GM21737 (cell line): Measurements from ENCODE around the gene OCA2.
"Not testable (repeated sequence)": the region's sequence is repeated elsewhere in the genome, so short reads cannot be mapped to it uniquely, and the experiment has no call there.

Experiments used
- ATAC-seq: cut with Tn5 transposase; IDR thresholded peaks from one replicate; pipeline ENCODE4 v1.9.1; 2021; ENCODE audit warnings: mild to moderate bottlenecking, moderate library complexity; ENCODE audit not compliant: unreplicated experiment

The OCA2 gene

DNA sequence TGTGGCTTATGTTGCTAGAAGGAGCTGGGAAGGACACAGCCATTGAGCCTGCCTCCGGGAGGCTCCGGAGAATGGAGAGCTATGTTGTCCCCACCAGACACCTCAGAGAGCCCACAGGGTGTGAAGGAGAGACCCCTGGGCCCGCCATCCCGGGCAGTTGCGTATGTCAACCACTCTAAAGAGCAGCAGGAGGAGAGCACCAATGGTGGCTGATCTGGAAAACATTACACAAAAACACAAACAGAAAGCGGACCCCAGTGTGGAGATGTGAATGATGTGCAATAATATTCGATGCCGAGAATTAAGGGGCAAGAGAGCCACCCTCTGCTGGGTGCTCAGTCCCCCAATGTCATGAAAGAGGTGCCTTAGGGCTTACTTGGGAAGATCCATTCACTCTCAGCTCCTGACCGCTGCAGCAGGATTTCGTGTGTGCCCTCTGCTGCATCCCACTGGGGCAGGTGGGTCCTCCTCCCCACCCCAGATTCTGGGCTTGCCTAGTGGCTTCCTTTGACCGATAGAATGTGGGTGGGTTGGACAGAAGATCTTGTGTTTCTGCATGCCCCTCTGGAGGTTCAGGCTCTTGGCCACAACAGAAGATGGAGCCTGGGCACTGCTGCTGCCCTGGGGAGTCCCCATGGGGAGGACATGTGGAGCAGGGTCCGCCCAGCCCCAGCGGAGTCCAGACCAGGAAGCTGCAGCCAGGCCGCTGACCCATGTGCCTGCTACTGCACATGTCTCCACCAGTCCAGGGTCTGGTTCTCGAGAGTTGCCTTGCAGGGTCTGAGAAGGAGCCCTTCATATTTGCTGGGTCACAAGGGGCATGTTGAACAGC is 245.3 kb downstream of the OCA2 start:
- no peak for ATAC-seq

- ATAC-seq = no peak
These were observed 247.3 kb downstream of the OCA2 start for GRCh38 chr15:27851858-27852210.

- ATAC-seq = no peak
These were observed 247.9 kb downstream of the OCA2 start for GRCh38 chr15:27850981-27851857.

DNA sequence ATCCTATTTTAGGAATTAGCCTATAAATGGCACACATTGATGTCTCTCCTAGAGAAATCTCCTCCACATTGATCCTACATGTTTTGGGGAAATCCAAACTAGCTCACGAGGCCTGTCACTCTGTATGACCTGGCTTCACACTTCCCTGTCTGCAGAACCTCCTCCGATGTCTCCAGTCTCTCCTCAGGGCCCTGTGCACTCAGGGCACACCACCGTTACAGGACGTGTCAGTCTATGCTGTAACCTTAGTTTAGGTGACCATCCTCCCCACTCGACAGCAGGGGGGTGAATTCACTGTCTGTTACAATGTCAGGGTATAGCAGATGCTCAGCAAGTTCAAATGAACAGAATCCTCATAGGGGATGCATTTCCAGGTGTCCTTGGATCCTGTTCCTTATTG is 249.1 kb downstream of the OCA2 start:
- no peak for ATAC-seq

GRCh38 chr15:27848936-27849335 is 250.2 kb downstream of the OCA2 start:
- ATAC-seq = not testable (repeated sequence)

DNA sequence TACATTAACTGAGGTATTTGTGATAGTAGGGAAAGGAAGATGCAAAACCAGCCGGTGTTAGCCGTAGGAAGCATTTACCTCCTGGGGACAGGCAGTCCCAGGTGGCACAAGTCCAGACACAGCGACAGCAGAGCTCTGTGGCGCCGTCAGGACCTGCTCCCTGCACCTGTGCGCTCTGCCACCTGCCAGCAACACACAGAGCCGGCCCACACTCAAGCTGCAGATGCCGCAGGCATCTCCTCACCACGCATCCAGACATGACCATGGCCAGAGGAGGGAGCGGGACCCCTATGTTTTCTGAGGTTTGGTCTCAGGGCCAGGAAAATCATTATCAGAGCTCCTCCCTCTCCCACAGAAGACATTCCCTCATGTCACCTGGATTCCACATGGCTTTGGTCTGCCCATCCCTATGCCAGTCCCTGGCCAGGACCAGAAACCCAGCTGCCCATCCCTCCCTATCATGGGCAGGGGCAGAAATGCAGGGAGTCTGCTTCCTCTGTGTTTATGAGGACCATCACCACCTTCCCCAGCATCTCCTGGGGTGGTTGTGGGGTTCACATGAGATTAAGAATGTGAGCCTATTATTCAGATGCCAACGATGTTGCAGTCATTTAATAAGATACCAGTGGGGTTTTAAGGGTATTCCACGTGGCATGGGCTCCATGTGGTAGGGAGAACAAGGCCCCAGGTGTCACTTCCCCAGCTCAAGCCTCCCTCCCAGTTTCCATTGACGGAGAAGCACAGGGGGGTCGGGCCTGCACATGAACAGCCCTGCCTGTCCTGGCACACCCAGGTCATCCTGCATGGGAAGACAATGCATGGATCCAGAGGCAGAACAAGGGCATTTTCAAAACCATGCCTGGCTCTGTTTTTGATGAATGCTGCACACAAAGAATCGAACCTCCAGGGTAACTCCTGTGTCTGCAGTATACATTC is 251.1 kb downstream of the OCA2 start:
- no peak for ATAC-seq

DNA sequence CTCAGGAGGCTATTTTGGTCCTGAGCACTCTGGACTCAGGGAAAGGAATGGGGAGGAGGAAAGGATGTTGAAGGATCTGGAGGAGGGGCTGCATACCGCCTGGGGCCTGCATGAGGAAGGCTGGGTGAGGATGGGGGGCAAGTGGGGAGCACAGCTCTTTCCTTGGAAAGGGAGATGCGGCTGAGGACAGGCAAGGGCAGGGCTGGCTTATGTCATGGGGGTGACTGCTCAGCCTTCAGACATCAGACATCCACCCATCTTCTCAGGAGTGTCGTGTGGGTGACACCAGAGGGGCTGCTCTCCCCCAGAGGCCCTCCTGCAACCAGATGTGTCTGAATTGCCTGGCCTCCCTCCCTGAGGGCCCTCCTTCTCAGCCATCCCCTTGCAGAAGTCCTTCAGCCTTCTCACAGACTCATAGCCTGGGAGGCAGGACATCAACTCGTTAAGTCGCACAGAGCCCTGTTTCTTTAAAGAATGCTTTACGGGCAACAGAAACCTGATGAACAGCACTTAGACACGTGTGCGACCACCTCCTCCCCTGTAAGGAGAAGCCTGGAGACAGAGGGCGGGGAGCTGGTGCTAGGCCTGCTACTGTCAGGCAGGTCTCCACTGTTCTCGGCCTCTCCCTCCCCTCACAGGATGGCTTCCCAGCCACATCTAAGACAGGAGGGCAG is 252.3 kb downstream of the OCA2 start:
- no peak for ATAC-seq

DNA sequence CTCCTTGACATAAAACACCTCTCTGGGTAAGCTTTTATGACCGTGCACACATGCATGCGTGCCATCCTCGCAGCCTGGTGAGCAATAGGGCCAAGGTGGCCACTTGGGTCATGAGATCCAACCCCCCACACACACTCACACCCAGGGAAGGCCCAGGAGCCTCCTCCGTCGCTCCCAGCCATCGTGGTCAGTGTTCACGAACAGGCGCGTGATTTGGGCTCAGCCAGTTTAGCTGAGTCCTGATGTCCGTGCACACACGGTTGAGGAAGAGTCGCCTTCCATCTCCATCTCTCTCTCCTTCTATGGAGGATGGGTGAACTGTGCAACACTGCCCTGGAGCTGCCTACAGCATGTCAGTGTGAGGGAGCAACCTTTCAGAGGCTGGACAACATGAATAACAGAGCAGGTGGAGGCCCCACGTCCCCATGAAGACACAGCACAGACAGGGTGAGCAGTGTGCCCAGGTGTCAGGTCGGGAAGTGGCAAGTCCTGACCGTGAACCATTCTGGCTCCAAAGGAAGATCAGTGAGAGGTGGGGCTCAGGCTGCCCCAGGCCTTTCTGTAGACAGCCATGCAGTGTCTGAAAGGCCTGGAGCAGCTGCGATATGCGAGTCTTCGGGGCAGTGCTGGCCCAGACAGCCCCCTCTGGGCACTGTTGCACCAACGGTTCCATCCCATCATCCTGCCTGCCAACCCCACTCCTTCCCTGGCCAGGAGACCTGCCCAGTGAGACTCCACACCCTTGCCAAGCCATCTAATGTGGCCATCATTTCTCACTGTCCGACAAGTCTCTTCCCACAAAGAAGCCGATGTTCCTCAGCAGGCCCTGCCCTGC is 253.4 kb downstream of the OCA2 start:
- no peak for ATAC-seq

DNA sequence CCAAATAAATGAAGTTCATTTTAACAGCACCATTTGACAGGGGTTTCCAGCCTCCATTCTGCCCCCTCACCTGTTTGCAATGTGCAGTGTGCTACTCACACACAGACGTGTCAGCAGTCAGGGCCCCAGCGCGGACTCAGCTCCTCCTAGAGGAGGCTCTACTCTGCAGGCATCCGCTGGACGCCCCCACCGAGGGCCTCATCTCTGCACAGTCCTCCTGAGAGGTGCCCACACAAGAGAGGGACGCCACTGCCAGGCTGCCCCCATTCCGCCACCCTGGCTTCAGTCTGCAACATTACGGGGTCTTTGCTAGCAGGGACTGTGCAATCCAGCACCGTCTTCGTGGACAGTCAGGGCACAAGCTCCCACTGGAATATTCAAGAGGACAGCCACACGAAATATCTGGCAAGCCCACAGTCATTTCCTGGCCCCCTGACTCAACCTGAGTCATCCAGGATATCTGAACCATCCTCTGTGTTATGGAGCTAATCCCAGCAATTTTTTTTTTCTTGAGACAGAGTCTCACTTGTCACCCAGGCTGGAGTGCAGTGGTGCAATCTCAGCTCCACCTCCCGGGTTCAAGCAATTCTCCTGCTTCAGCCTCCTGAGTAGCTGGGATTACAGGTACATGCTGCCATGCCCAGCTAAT is 255.0 kb downstream of the OCA2 start:
- ATAC-seq = no peak

DNA sequence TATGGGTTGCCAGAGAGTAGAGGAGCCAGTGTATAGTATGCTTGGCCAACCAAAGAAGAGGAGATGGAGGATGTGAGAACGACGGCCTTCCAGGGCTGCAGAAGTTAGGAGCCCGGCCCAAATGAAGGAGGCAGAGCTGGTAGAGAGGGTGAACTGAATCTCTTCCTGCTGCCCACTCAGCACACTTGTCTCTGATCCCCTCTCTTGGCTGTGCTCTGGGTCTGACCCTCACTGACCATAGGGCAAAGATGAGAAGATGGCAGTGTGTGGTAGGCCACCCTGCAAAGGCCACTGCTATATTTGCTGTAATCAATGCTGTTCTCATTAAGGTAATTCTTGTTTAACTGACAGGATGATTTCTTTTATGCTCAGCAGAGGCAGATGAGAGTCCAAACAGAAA is 256.0 kb downstream of the OCA2 start:
- no peak for ATAC-seq

DNA sequence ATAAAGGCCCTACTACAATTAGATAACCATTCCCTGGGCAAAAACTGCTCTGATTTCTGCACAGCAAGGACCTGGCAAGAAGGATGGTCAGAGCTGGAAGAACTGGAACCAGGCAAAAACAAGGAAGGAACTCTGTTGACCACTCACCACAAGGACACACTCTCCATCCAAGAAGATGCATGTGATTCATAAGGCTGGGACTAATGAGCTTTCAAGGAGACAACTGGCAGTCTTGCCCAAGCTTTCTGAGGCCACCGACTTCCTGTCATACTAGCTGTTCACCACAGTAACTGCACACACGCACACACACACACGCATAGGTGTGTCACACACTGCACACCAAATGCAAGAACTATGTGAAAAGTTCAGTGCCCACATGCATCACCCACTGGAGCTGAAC is 256.6 kb downstream of the OCA2 start:
- ATAC-seq = no peak

DNA sequence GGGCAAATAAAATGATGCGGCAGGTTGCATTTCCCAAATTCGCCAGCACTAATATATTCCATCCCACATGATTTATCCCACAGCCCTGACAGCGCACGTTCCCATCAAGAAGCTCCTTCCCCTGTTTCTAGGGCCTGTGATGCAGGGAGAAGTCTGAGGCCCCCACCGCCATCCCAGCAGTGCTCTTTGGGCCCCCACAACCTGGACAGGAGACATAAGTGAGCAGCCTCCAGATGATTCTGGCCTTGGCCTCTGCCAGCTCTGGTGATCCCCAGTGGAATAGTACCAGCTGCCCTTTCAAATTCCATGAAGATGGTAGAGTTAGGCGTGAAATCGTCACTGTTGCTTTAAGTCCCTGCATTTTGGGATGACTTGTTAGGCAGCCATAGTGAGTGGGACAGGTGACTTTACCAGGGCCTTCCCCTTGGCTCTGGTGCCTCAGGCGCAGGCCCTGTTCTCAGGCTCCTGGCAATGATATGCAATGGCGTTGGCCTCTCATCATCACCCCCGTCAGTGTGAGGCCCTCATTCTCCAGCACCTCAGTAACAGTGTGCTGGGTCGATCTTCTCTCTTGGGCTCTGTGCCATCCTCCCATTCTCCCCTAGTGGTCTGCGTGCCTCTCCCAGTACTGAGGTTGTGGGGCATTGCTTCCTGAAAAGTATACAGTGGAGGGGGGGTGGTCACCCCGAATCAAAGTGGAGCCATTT is 263.7 kb downstream of the OCA2 start:
- ATAC-seq = no peak

DNA sequence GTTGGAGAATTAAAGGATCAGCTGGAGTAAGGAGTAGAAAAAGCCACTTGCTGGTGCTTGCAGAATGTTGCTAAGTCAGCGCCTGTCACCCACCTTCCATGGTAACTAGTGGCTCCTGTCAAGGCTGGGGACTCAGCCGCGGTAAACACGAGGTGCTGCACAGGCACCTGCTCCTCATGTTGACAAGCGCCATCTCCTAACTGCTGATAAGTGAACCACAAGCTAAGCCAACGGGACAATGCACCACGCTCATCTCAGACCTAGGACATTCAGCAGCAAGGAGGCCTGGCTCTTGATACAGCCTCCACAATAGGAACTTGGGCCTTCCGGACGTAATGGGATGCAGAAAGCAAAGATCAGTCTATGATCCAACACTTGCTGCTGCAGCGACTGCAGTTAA is 264.4 kb downstream of the OCA2 start:
- ATAC-seq = no peak

DNA sequence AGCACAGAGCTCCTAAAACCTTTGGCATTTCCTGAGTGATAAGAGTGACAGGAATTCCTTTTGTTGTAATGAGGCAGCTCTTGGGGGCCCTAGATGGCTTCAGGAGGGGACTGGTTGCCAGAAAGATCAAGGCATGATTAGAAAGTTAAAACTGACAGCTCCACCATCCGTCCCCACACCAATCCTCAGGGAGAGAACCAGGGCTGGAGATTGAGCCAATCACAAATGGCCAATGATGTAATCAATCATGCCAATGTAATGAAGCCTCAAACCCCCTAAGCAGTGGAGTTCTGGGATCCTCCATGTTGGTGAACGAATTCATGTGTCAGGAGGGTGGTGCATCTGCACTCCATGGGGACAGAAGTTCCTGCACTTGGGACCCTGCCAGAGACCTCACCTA is 265.1 kb downstream of the OCA2 start:
- no peak for ATAC-seq

DNA sequence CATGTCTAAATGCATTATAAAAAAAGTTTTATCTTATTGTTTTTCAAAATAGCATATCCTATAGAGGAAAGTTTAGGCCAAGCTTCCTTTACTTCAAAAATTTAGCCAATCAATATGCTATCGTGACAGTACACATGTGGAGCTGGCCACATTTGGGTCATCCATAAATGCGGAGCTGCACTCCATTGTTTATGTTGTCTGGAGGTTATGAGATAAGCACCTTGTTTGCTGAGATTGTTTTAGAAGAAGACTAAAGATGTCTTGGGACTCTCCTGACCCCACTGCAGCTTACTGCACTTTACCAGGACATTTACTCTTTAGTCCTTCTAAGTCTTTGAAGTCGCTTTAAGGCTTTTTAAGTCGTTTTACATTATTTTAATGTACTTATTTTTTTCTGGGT is 265.9 kb downstream of the OCA2 start:
- ATAC-seq = no peak

- ATAC-seq = no peak
These were observed 266.9 kb downstream of the OCA2 start for GRCh38 chr15:27832237-27832596.

DNA sequence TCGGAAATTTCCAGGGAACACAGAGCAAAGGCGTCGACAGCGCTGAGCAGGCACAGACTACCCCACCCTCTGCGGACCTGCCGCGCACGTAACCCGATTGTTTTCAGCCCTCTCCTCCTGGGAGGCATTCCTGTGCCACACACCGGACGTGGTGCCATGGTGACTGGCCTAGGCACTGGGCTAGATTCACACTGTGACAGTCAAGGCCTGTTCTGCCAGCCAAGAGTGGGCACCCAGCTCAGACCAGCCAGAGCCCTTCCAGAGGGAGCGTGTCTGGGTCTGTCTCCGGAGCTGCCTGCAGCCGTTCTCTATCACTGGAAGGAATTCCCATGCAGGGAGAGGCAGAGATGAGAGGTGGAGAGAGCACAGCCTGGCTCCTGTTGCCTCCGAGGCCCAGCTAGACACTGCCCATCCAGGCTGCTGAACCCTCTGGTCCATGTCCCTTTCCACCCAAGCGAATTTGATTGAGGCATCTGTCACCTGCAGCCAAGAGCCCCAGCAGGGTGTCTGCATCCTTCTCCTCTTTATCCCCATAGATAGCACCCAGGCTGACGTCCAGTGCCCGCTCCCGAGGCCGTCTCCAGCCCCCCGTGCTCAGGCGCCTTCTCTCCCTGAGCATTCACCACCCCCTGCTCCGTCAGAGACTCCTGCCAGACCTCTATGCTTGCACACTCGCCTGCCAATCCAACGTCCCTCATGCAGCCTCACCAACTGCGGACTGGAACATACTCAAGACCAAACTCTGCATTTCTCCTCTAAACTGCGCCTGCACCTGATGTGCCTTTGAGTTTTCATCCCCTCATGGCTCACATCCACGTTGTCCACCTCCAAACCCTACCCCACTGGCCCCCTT is 267.5 kb downstream of the OCA2 start:
- ATAC-seq = no peak

DNA sequence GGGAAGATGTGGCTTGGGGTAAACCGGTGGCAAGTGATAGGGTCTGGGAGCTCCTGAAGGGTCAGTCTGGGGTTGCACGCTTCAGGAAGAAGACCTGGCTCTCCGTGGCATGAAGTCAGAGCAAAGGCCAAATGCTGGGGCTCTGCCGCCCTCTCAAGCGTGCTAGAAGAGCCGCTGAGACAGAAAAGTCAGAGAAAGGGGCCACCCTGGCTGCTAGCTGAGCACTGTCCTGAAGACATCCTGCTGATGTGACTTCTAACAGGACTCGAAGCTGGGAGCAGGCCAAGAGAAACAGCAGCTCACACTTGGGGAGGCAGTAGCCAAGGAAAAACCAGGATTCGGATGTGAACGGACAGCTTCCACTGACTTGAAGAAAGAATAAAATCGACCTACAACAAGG is 270.4 kb downstream of the OCA2 start:
- ATAC-seq = no peak
